K562 (cell line): ENCODE measurements around the gene PBXIP1. TPM values are rescaled to one million over a fixed set of nuclear protein-coding genes. Genes with fewer than 3 reads are reported as not detected.

Source experiments
- ATAC-seq: fragments of 200-7000 bp; cut with Tn5 transposase; 3 replicates; pipeline ENCODE4 v1.9.1; 2020; ENCODE audit warnings: moderate library complexity
- BruUV-seq: library from RNA; stranded (reverse); fragments of 400-500 nt; replicated peaks from 2 replicates; lab custom pipeline; 2021; lab: Mats Ljungman, UMichigan
- CTCF ChIA-PET: fragments of 300-600 bp; formaldehyde crosslinking; extraction: SDS; loops from one replicate; lab custom pipeline; 2021; ENCODE audit warnings: low intra/inter-chr PET ratio; lab: Yijun Ruan, JAX
- POLR2A ChIA-PET: fragments of 300-600, 350-650 bp; sonication (Branson Sonifier 250); formaldehyde crosslinking; extraction: SDS; loops from one replicate; lab custom pipeline; 2021; ENCODE audit warnings: antibody characterized with exemption, inconsistent platforms; lab: Yijun Ruan, JAX
- DNase-seq, 4 experiments: peaks; one replicate each; pipeline versions ENCODE4 v3.0.0 to v3.0.0-alpha.2; 2011 to 2018; ENCODE audit warnings: low spot score in 3 of 4, mixed read lengths in 3 of 4; ENCODE audit errors: extremely low read depth in 1 of 4
- FAIRE-seq: peaks from 2 replicates; lab custom pipeline; 2011; peaks lifted over from hg19 to GRCh38; lab: Jason Lieb, UNC
- H2AFZ ChIP-seq: 2 replicates; pipeline ENCODE4 v1.6.0; 2011; ENCODE audit warnings: low read depth, low read length, control low read depth, inconsistent platforms
- H3K27ac ChIP-seq: fragments of 200-600 bp; 3 replicates; pipeline ENCODE4 v1.8.0; 2011; ENCODE audit warnings: low read depth, mild to moderate bottlenecking, control low read depth, inconsistent platforms, low read length, moderate library complexity, mixed read lengths; ENCODE audit errors: extremely low read depth
- H3K27me3 ChIP-seq, 2 experiments: fragments of 300-600 bp in 1 of 2; 2 replicates in 1 of 2; 3 replicates in 1 of 2; pipeline versions ENCODE4 v1.6.0 to v1.8.0; 2011; ENCODE audit warnings: inconsistent platforms in 2 of 2, low read length in 2 of 2, mild to moderate bottlenecking in 1 of 2, mixed read lengths in 1 of 2, moderate library complexity in 1 of 2; ENCODE audit not compliant: control insufficient read depth in 2 of 2, insufficient read depth in 2 of 2
- H3K36me3 ChIP-seq: fragments of 300-600 bp; 3 replicates; pipeline ENCODE4 v1.8.0; 2011; ENCODE audit warnings: mild to moderate bottlenecking, low read length, inconsistent platforms; ENCODE audit not compliant: control insufficient read depth, insufficient read depth
- H3K4me1 ChIP-seq, 2 experiments: fragments of 200-600 bp in 1 of 2; replicated peaks in 1 of 2; 2 replicates in 1 of 2; 3 replicates in 1 of 2; pipeline versions ENCODE4 v1.5.1 to v1.8.0; 2011; ENCODE audit warnings: inconsistent platforms in 2 of 2, low read length in 2 of 2, mild to moderate bottlenecking in 1 of 2, mixed read lengths in 1 of 2, moderate library complexity in 1 of 2; ENCODE audit not compliant: control insufficient read depth in 2 of 2, insufficient read depth in 2 of 2
- H3K4me2 ChIP-seq: 2 replicates; pipeline ENCODE4 v1.6.1; 2011; ENCODE audit warnings: low read length, control low read depth, inconsistent platforms, mixed read lengths; ENCODE audit not compliant: insufficient read depth
- H3K4me3 ChIP-seq: fragments of 200-600 bp; sonication (generic), shearing (Covaris generic); 2 replicates; pipeline ENCODE4 v1.5.1; 2016; ENCODE audit warnings: control low read depth, inconsistent platforms
- H3K79me2 ChIP-seq: fragments of 200-600 bp; 3 replicates; pipeline ENCODE4 v1.8.0; 2011; ENCODE audit warnings: low read length, inconsistent platforms; ENCODE audit not compliant: control insufficient read depth, insufficient read depth
- H3K9ac ChIP-seq, 2 experiments: 2 replicates each; pipeline versions ENCODE4 v1.6.0 to v1.6.1; 2011; ENCODE audit warnings: low read depth in 2 of 2, low read length in 2 of 2, control low read depth in 1 of 2, inconsistent platforms in 1 of 2, mild to moderate bottlenecking in 1 of 2, mixed read lengths in 1 of 2; ENCODE audit not compliant: insufficient read depth in 1 of 2
- H3K9me1 ChIP-seq: one replicate; pipeline ENCODE4 v1.6.0; 2011; ENCODE audit warnings: inconsistent platforms, mild to moderate bottlenecking, low read length, moderate library complexity; ENCODE audit not compliant: control insufficient read depth, insufficient read depth
- H3K9me3 ChIP-seq: replicated peaks from 2 replicates; pipeline ENCODE4 v1.5.1; 2011; ENCODE audit warnings: low read depth, low read length, inconsistent platforms; ENCODE audit not compliant: control insufficient read depth, insufficient read depth
- H4K20me1 ChIP-seq: replicated peaks from 2 replicates; pipeline ENCODE4 v1.6.1; 2011; ENCODE audit warnings: low read length, inconsistent platforms, mixed read lengths; ENCODE audit not compliant: control insufficient read depth, insufficient read depth
- BRCA1 ChIP-seq, 2 experiments: fragments of 450-650 bp in 1 of 2; sonication (generic) in 1 of 2; formaldehyde crosslinking in 1 of 2; IDR thresholded peaks; 2 replicates each; pipeline versions ENCODE4 v1.5.0 to v1.6.1; 2017 to 2020; ENCODE audit warnings: mild to moderate bottlenecking in 1 of 2, missing genetic modification reagents in 1 of 2
- CREB3 ChIP-seq: fragments of 450-650 bp; conservative IDR thresholded peaks from 2 replicates; pipeline ENCODE4 v1.6.1; 2016; ENCODE audit warnings: missing genetic modification characterization, low read depth, mild to moderate bottlenecking, missing compliant biosample characterization, moderate library complexity
- FOSL1 ChIP-seq: fragments of 200-800 bp; sonication (Bioruptor generic); conservative IDR thresholded peaks from 2 replicates; pipeline ENCODE4 v1.6.1; 2016; ENCODE audit warnings: missing genetic modification characterization, missing compliant biosample characterization
- KLF1 ChIP-seq: fragments of 450-650 bp; IDR thresholded peaks from 2 replicates; pipeline ENCODE4 v1.6.1; 2016; ENCODE audit warnings: missing genetic modification characterization, missing compliant biosample characterization
- MCM5 ChIP-seq: fragments of 450-650 bp; IDR thresholded peaks from 2 replicates; pipeline ENCODE4 v1.6.1; 2016; ENCODE audit warnings: low read depth
- NFATC3 ChIP-seq: fragments of 450-650 bp; IDR thresholded peaks from 2 replicates; pipeline ENCODE4 v1.6.1; 2017; ENCODE audit warnings: mild to moderate bottlenecking
- NFXL1 ChIP-seq: fragments of 450-650 bp; formaldehyde crosslinking; IDR thresholded peaks from 2 replicates; pipeline ENCODE4 v1.4.0; 2021; ENCODE audit warnings: mild to moderate bottlenecking
- PHB ChIP-seq: fragments of 250-450 bp; sonication (Bioruptor Pico); IDR thresholded peaks from 2 replicates; pipeline ENCODE4 v1.5.0; 2021
- PRMT5 ChIP-seq: sonication (generic); formaldehyde crosslinking; IDR thresholded peaks from 2 replicates; pipeline ENCODE4 v1.5.0; 2020; ENCODE audit warnings: missing genetic modification reagents
- REST ChIP-seq, 2 experiments: fragments of 450-650 bp; formaldehyde crosslinking in 1 of 2; IDR thresholded peaks; 2 replicates each; pipeline versions ENCODE4 v1.4.0 to v1.6.1; 2014 to 2020; ENCODE audit warnings: mild to moderate bottlenecking in 2 of 2, borderline replicate concordance in 1 of 2, low read depth in 1 of 2
- ZBTB7A ChIP-seq: IDR thresholded peaks from 2 replicates; pipeline ENCODE4 v1.6.1; 2011; ENCODE audit warnings: low read depth, mild to moderate bottlenecking, low read length, moderate library complexity, borderline replicate concordance; ENCODE audit not compliant: control insufficient read depth
- ZFP30 ChIP-seq: fragments of 250-450 bp; sonication (Bioruptor Pico); IDR thresholded peaks from 2 replicates; pipeline ENCODE4 v1.8.0; 2022; ENCODE audit warnings: moderate library complexity, mild to moderate bottlenecking, inconsistent platforms, borderline replicate concordance
- ZNF197 ChIP-seq: fragments of 200-800 bp; sonication (Bioruptor generic); IDR thresholded peaks from 2 replicates; pipeline ENCODE4 v1.6.1; 2016; ENCODE audit warnings: low read depth, missing genetic modification characterization, missing compliant biosample characterization
- ZNF324 ChIP-seq: fragments of 250-450 bp; sonication (Bioruptor Pico); IDR thresholded peaks from 2 replicates; pipeline ENCODE4 v1.4.0; 2020; ENCODE audit warnings: mild to moderate bottlenecking
- WGBS: fragments of 100-300 bp; shearing (Covaris generic); methylation state at CpG from one replicate; pipeline ENCODE4 v1.1.6; 2016; ENCODE audit warnings: low coverage, mixed read lengths; ENCODE audit not compliant: insufficient coverage; ENCODE audit errors: missing lambda C conversion rate; 5-methylcytosine and 5-hydroxymethylcytosine counted together
- in situ Hi-C: fragments of 300-500 bp; cut with MboI; formaldehyde crosslinking; loops from 4 replicates; pipeline ENCODE4 v1.15.0; 2018; ENCODE audit warnings: inconsistent platforms, mixed read lengths
- intact Hi-C: fragments of 100-400 bp; cut with micrococcal nuclease; formaldehyde crosslinking; loops from 2 replicates; pipeline ENCODE4 v1.14.2; 2022
- polyA plus RNA-seq, 8 experiments: library from polyadenylated mRNA; depleted of rRNA in 4 of 8; stranded (reverse) in 5 of 8; unstranded in 3 of 8; fragments of >200 nt; fragmentation: Nextera tagmentation in 2 of 8; fragmentation: Illumina TruSeq in 1 of 8; extraction: Ambion mirVana in 2 of 8; extraction: Trizol in 1 of 8; gene quantifications; 2 replicates each; pipeline versions ENCODE4 v1.2.1 to v1.2.3, GENCODE V29; 2011 to 2014; ENCODE audit warnings: inconsistent platforms in 1 of 8, missing spikeins in 1 of 8
- total RNA-seq, 7 experiments: library from RNA; depleted of rRNA in 6 of 7; stranded (reverse); fragments of >200 nt in 6 of 7; fragmentation: Illumina TruSeq in 2 of 7; extraction: Trizol in 2 of 7; gene quantifications; 2 replicates each; pipeline versions ENCODE4 v1.2.1 to v1.2.3, GENCODE V29; 2011 to 2021; ENCODE audit warnings: low replicate concordance in 1 of 7

PBXIP1 gene
- total and polyA plus RNA-seq, 9 of the 15 experiments (the other 6 are each of a cell fraction or from before 2014, with no cell fraction given) = 0.13 to 8.3 (median 5.8) TPM

- POLR2A ChIA-PET = interaction anchor here (1.2 kb wide), 1 partner anchor 10 kb away, joined by 6 read pairs; no protein-coding TSS in a partner anchor
- ATAC-seq (no peak), FAIRE-seq (no peak), DNase-seq (no peak)
- no peaks in the 10 kb centered on the region for H4K20me1 ChIP-seq
- no TSS peak for BruUV-seq
- no peaks in the 10 kb centered on the region for H3K9me3 ChIP-seq
- no peak overlapping the region for H3K27ac ChIP-seq
- WGBS = 93% methylated on average over 11 of the region's 11 CpGs
- peaks cover 9 to 16% of the 10 kb centered on the region in 2 experiments; a peak in 4 of 5 replicates for H3K4me1 ChIP-seq
- in situ Hi-C loops = no loop called here
- H3K4me3 ChIP-seq = no peak overlapping the region
- H3K27me3 ChIP-seq = no peaks in the 10 kb centered on the region
- no peak overlapping the region for H2AFZ ChIP-seq
- no peaks in the 10 kb centered on the region for H3K9me1 ChIP-seq
- CTCF ChIA-PET = no interaction called here
- no peak overlapping the region for H3K4me2 ChIP-seq
- H3K9ac ChIP-seq = peak overlapping the region in 1 of 2 experiments; percentile 73; a peak in 1 of 4 replicates
- intact Hi-C loops = no loop called here
- no peaks in the 10 kb centered on the region for H3K36me3 ChIP-seq
- H3K79me2 ChIP-seq = peaks cover 3% of the 10 kb centered on the region; the same call in 1 of the 3 replicates
- TF ChIP-seq ZBTB7A (no peak), PHB (CRISPR knock-in tag) (no peak), KLF1 (tag) (no peak), REST (IDR thresholded peaks at IDR 0.05; ENCODE audit: borderline replicate concordance) (no peak), REST (CRISPR knock-in tag; IDR thresholded peaks at IDR 0.05; ENCODE audit: low read depth) (no peak), ZFP30 (CRISPR knock-in tag) (no peak), NFATC3 (no peak), MCM5 (no peak), ZNF197 (CRISPR knock-in tag) (no peak), NFXL1 (CRISPR knock-in tag) (no peak), FOSL1 (tag) (no peak), BRCA1 (IDR thresholded peaks at IDR 0.05) (no peak), BRCA1 (CRISPR knock-in tag; IDR thresholded peaks at IDR 0.05) (no peak), PRMT5 (no peak), ZNF324 (CRISPR knock-in tag) (no peak), CREB3 (tag) (no peak)
These were observed 23.9 kb downstream of the PBXIP1 start for GRCh38 chr1:154931940-154932487.
